KMS-11 (cell line): ENCODE measurements around the gene AGBL4.

Experiments used
- H2AFZ ChIP-seq: fragments of 200-600 bp; sonication (generic); 2 replicates; pipeline ENCODE4 v1.6.1; 2016; ENCODE audit warnings: antibody characterized with exemption, mixed run types, low read depth
- H3K27ac ChIP-seq: fragments of 200-600 bp; sonication (generic); 2 replicates; pipeline ENCODE4 v1.6.1; 2016; ENCODE audit warnings: mild to moderate bottlenecking, mixed run types
- H3K27me3 ChIP-seq: fragments of 200-600 bp; sonication (generic); 2 replicates; pipeline ENCODE4 v1.6.1; 2017; ENCODE audit warnings: mild to moderate bottlenecking, low read depth, mixed run types, moderate library complexity; ENCODE audit not compliant: insufficient read depth
- H3K36me3 ChIP-seq: fragments of 200-600 bp; sonication (generic); 2 replicates; pipeline ENCODE4 v1.6.1; 2017; ENCODE audit warnings: mild to moderate bottlenecking, mixed run types; ENCODE audit not compliant: insufficient read depth
- H3K4me1 ChIP-seq: fragments of 200-600 bp; sonication (generic); 2 replicates; pipeline ENCODE4 v1.6.1; 2016; ENCODE audit warnings: mild to moderate bottlenecking, low read depth, mixed run types; ENCODE audit not compliant: poor library complexity, severe bottlenecking
- H3K4me2 ChIP-seq: fragments of 200-600 bp; sonication (generic); 2 replicates; pipeline ENCODE4 v1.7.0; 2016; ENCODE audit warnings: mild to moderate bottlenecking, mixed run types
- H3K4me3 ChIP-seq: fragments of 200-600 bp; sonication (generic); IDR thresholded peaks from 2 replicates; pipeline ENCODE4 v1.6.1; 2017; ENCODE audit warnings: low read depth, low read length, mixed read lengths; ENCODE audit not compliant: insufficient read depth
- H3K79me2 ChIP-seq: fragments of 200-600 bp; sonication (generic); 2 replicates; pipeline ENCODE4 v1.6.1; 2016; ENCODE audit warnings: low read depth, mixed run types; ENCODE audit not compliant: insufficient read depth
- H3K9ac ChIP-seq: fragments of 200-600 bp; sonication (generic); 2 replicates; pipeline ENCODE4 v1.6.1; 2016; ENCODE audit warnings: mild to moderate bottlenecking, mixed run types
- H4K20me1 ChIP-seq: fragments of 200-600 bp; sonication (generic); 2 replicates; pipeline ENCODE4 v1.6.1; 2016; ENCODE audit warnings: mild to moderate bottlenecking, mixed run types; ENCODE audit not compliant: insufficient read depth
- CTCF ChIP-seq: fragments of 200-600 bp; sonication (generic); conservative IDR thresholded peaks from 2 replicates; pipeline ENCODE4 v1.6.1; 2017; ENCODE audit warnings: low read depth, mild to moderate bottlenecking, antibody characterized with exemption, low read length, moderate library complexity, mixed read lengths

The AGBL4 gene

GRCh38 chr1:49686107-49686506 is 337.6 kb downstream of the AGBL4 start:
- no peaks in the 10 kb centered on the region for H3K27me3 ChIP-seq

GRCh38 chr1:49677706-49678105 is 346.0 kb downstream of the AGBL4 start:
- no peaks in the 10 kb centered on the region for H3K36me3 ChIP-seq
- no peak overlapping the region for H2AFZ ChIP-seq
- TF ChIP-seq CTCF = no peak
- H3K79me2 ChIP-seq = no peaks in the 10 kb centered on the region
- H3K27me3 ChIP-seq = no peaks in the 10 kb centered on the region
- H3K4me3 ChIP-seq = no peak overlapping the region
- no peak overlapping the region for H3K4me2 ChIP-seq
- H3K9ac ChIP-seq = no peak overlapping the region
- no peak overlapping the region for H3K27ac ChIP-seq
- H4K20me1 ChIP-seq = no peaks in the 10 kb centered on the region
- no peaks in the 10 kb centered on the region for H3K4me1 ChIP-seq

More at GRCh38 chr1:49686107-49686506, 337.6 kb downstream of the AGBL4 start:
- Histone ChIP-seq H4K20me1 (no peaks in the 10 kb centered on the region), H3K4me1 (no peaks in the 10 kb centered on the region), H3K4me2 (no peak overlapping the region), H3K27ac (no peak overlapping the region), H3K4me3 (no peak overlapping the region), H3K9ac (no peak overlapping the region), H3K79me2 (no peaks in the 10 kb centered on the region), H3K36me3 (no peaks in the 10 kb centered on the region), H2AFZ (no peak overlapping the region)
- no peak for TF ChIP-seq CTCF

GRCh38 chr1:49651136-49651535 is 372.6 kb downstream of the AGBL4 start:
- Histone ChIP-seq H3K9ac (no peak overlapping the region), H4K20me1 (no peaks in the 10 kb centered on the region), H3K27ac (no peak overlapping the region), H3K4me2 (no peak overlapping the region), H3K36me3 (no peaks in the 10 kb centered on the region), H3K79me2 (no peaks in the 10 kb centered on the region), H3K4me3 (no peak overlapping the region), H3K27me3 (no peaks in the 10 kb centered on the region), H3K4me1 (no peaks in the 10 kb centered on the region), H2AFZ (no peak overlapping the region)
- TF ChIP-seq CTCF = no peak

- no peaks in the 10 kb centered on the region for H3K36me3 ChIP-seq
- TF ChIP-seq CTCF = no peak
Measured at GRCh38 chr1:49630156-49630555, 393.6 kb downstream of the AGBL4 start.

GRCh38 chr1:49627781-49628180 is 396.0 kb downstream of the AGBL4 start:
- Histone ChIP-seq H4K20me1 (no peaks in the 10 kb centered on the region), H3K36me3 (no peaks in the 10 kb centered on the region), H3K4me3 (no peak overlapping the region), H3K27ac (no peak overlapping the region), H3K27me3 (no peaks in the 10 kb centered on the region), H3K4me2 (no peak overlapping the region), H3K79me2 (no peaks in the 10 kb centered on the region), H3K4me1 (no peaks in the 10 kb centered on the region), H3K9ac (no peak overlapping the region), H2AFZ (no peak overlapping the region)
- TF ChIP-seq CTCF = no peak

More at GRCh38 chr1:49630156-49630555, 393.6 kb downstream of the AGBL4 start:
- no peak overlapping the region for H3K4me3 ChIP-seq
- no peaks in the 10 kb centered on the region for H3K27me3 ChIP-seq
- no peak overlapping the region for H2AFZ ChIP-seq
- no peak overlapping the region for H3K4me2 ChIP-seq
- no peaks in the 10 kb centered on the region for H3K4me1 ChIP-seq
- H4K20me1 ChIP-seq = no peaks in the 10 kb centered on the region
- no peaks in the 10 kb centered on the region for H3K79me2 ChIP-seq
- no peak overlapping the region for H3K9ac ChIP-seq
- no peak overlapping the region for H3K27ac ChIP-seq
